ENCODE data around the gene FTSJ1. TPM values are rescaled to one million over a fixed set of nuclear protein-coding genes. Genes with fewer than 3 reads are reported as not detected.

FTSJ1 gene
- total and polyA plus RNA-seq, 9 donors = 23.2 to 45.9 (median 31.7) TPM

DNA sequence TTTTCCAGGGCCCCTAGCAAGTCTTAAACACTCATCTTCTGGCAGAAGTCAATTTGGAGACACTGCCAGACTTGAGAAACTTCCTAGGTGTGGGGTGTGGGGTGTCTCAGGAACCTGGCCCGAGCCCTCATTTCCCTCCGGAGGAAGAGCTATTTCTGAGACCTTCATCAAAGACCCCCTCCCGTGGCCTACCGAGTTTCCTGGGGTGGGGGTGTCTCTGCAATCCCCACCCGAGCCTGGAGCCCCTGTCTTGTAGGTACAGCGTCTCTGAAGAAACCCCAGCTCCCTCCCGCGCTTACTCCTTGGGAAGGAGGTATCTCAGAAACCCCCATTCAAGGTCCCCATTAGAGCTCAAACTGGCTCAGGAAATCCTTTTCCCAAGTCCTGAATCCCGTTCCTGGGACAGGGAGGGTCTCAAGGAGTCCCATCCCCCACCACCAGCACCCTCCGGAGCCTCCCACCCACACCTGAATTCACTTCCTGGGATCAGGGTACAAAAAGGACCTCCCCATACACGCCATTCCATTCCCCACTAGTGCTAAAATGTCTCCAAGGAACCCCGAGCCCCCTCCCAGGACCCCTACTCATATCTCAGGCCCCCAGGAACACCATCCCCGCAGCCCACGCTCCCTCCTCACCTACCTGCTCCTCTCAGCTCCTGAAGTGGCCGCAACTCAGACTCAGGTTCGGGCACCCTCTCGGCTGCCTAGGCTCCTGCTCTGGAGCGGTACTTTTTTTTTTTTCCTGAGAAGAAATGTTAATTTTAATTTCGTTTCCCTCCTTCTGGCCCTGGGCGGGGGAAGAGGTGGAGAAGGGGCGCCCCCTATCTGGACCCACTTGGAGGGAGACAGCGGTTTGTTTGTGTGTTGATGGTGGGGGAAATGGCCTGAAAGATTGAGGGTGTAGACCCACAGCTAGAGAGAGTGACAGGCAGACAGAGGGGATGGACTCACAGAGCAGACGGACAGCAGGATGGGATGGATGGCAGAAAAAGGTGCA, 7.0 kb upstream of the FTSJ1 start:
- H3K4me3 ChIP-seq = peak overlapping the region; percentile 24
- no peaks in the 10 kb centered on the region for H3K4me1 ChIP-seq (ENCODE audit: insufficient read depth)
- DNase-seq = peak in 1 of 5 donors; percentile 36
- no peak for TF ChIP-seq EP300 (IDR thresholded peaks at IDR 0.05)
- TF ChIP-seq POLR2A (IDR thresholded peaks at IDR 0.05) = no peak
- TF ChIP-seq, protein P1, sequence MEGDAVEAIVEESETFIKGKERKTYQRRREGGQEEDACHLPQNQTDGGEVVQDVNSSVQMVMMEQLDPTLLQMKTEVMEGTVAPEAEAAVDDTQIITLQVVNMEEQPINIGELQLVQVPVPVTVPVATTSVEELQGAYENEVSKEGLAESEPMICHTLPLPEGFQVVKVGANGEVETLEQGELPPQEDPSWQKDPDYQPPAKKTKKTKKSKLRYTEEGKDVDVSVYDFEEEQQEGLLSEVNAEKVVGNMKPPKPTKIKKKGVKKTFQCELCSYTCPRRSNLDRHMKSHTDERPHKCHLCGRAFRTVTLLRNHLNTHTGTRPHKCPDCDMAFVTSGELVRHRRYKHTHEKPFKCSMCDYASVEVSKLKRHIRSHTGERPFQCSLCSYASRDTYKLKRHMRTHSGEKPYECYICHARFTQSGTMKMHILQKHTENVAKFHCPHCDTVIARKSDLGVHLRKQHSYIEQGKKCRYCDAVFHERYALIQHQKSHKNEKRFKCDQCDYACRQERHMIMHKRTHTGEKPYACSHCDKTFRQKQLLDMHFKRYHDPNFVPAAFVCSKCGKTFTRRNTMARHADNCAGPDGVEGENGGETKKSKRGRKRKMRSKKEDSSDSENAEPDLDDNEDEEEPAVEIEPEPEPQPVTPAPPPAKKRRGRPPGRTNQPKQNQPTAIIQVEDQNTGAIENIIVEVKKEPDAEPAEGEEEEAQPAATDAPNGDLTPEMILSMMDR (IDR thresholded peaks at IDR 0.05) = no peak
- no peaks in the 10 kb centered on the region for H3K27me3 ChIP-seq
- 42 to 48% (median 42%) methylated on average over 22 to 23 of the region's 23 CpGs for WGBS, 3 donors
- no peaks in the 10 kb centered on the region for H3K36me3 ChIP-seq
- H3K9me3 ChIP-seq = no peaks in the 10 kb centered on the region
- no peak overlapping the region for H3K27ac ChIP-seq
- intact Hi-C loops (cut with DNase I) = no loop called here

DNA sequence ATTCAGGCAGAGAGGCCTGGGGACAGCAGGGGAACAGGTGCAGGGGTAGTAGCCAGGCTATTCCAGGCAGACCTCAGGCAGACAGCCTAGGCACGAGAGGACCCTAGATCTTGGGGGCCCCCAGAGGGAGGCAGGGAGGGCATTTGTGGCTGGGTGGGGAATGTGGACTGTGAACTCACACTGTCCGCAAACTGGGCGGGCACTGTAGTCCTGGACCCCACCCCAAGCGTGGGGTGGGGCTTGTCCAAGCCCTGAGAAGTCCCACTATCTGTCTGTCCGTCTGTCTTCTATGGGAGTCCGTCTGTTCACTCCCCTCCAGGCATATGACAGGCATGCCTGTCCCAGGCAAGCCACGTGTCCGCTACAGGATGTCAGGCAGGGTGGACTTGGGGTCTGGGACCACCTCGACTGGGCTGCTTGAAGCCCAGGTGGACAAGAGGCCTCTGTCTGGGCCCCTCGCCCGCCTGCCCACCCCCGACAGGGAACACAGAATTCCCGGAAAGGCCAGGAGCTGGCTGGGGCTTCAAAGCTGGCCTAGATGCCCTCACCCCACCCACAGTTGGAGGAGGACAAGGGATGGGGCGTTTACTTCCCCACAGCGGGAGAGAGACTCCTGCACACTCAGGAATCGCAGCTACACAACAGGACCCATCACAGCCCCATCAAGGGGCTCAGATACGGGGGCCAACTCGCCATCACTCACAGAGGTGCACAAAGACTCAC, 5.7 kb upstream of the FTSJ1 start, which contains the start of gene SLC38A5:
TSS of gene SLC38A5 (minus strand) at position 151 of the 723 bp plus-strand sequence. CDS start 2,336 bp downstream, outside the sequence.
- Histone ChIP-seq H3K9me3 (no peaks in the 10 kb centered on the region), H3K36me3 (no peaks in the 10 kb centered on the region), H3K4me1 (ENCODE audit: insufficient read depth) (no peaks in the 10 kb centered on the region), H3K4me3 (peak within 1 kb of the TSS; percentile 12), H3K27ac (no peak within 1 kb of the TSS), H3K27me3 (no peaks in the 10 kb centered on the region)
- WGBS, 3 donors = 72 to 80% (median 74%) methylated on average over 18 of the region's 18 CpGs
- TF ChIP-seq POLR2A (IDR thresholded peaks at IDR 0.05) (no peak), EP300 (IDR thresholded peaks at IDR 0.05) (no peak)
- TF ChIP-seq, protein P1 (IDR thresholded peaks at IDR 0.05) = no peak
- intact Hi-C loops (cut with DNase I) = no loop called here
- DNase-seq = no peak

DNA sequence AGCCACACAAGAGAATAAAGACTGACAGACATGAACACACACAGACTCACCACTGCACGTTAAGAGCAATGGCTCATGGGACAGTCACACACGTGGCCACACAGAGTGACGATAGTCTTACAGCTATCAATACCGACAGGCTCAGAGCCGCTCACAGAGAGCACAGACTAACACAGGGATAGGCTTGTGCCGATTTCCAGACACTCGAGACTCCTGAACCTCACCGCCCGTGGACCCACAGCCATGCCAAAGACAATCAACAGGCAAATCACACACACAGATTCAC, 5.2 kb upstream of the FTSJ1 start:
- TF ChIP-seq POLR2A (IDR thresholded peaks at IDR 0.05) = no peak
- TF ChIP-seq, protein P1 (IDR thresholded peaks at IDR 0.05) = no peak
- no peak for TF ChIP-seq EP300 (IDR thresholded peaks at IDR 0.05)
- H3K36me3 ChIP-seq = no peaks in the 10 kb centered on the region
- no peaks in the 10 kb centered on the region for H3K9me3 ChIP-seq
- no peak overlapping the region for H3K4me3 ChIP-seq
- no peak for DNase-seq
- H3K27me3 ChIP-seq = no peaks in the 10 kb centered on the region
- intact Hi-C loops (cut with DNase I) = no loop called here
- no peak overlapping the region for H3K27ac ChIP-seq
- 81 to 88% (median 87%) methylated on average over 9 of the region's 9 CpGs for WGBS, 3 donors
- H3K4me1 ChIP-seq (ENCODE audit: insufficient read depth) = no peaks in the 10 kb centered on the region

DNA sequence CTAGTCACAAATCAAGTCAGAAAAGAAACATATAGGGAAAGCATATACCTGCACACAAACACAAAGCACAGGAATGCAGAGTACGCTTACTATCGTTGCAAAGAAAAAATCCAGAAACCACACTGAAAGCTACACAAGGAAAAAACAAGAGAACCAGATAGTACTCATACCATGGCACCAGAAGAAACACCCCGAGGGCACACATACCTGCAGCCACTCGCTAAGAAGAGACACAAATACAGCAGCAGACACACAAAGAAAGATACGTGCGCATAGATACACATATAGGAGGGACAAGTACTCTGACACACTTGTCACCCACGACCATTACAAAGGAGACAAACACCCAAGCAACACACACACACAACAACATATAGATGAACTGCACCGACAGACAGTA, 4.5 kb upstream of the FTSJ1 start:
- 83 to 85% (median 84%) methylated on average over 8 of the region's 8 CpGs for WGBS, 3 donors
- TF ChIP-seq POLR2A (IDR thresholded peaks at IDR 0.05) (no peak), EP300 (IDR thresholded peaks at IDR 0.05) (no peak)
- TF ChIP-seq, protein P1 (IDR thresholded peaks at IDR 0.05) = no peak
- intact Hi-C loops (cut with DNase I) = no loop called here
- H3K4me1 ChIP-seq (ENCODE audit: insufficient read depth) = no peaks in the 10 kb centered on the region
- no peak for DNase-seq
- H3K27ac ChIP-seq = no peak overlapping the region
- no peaks in the 10 kb centered on the region for H3K27me3 ChIP-seq
- no peaks in the 10 kb centered on the region for H3K36me3 ChIP-seq
- H3K9me3 ChIP-seq = no peaks in the 10 kb centered on the region
- H3K4me3 ChIP-seq = no peak overlapping the region

All from ovary (tissue), 9 donors.